Activated CD8-positive, alpha-beta memory T cell treated with anti-CD3 and anti-CD28 coated beads for 1 hour (primary cell): ENCODE measurements around the gene PABPN1L.

ENCODE experiments used
- DNase-seq, 2 donors: peaks; one replicate each; pipeline ENCODE4 v3.0.0-alpha.2; 2020; ENCODE audit warnings: low read depth in 1 of 2; ENCODE audit errors: extremely low read depth in 1 of 2

The PABPN1L gene

GRCh38 chr16:88884569-88885271, 18.3 kb upstream of the PABPN1L start:
- DNase-seq: no peak

DNA sequence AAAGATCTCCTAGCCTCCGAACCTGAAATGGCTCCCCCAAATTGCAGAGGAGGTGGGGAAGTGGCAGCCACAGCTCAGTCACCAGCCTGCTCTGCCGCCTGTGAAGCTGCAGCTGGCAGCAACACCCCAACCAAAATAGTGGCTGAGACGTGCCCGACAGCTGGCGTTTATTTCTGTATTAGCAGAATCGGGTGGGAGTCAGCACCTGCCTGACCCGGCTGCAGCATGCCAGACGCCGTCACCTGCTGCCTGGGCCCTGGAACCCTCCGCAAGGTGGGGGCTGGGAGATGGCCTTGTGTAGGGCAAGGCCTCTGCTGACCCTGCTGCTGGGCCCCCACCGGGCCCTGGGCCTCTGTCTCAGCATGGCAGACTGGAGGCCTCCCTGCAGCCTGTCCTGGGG, 17.5 kb upstream of the PABPN1L start:
- DNase-seq: no peak

DNA sequence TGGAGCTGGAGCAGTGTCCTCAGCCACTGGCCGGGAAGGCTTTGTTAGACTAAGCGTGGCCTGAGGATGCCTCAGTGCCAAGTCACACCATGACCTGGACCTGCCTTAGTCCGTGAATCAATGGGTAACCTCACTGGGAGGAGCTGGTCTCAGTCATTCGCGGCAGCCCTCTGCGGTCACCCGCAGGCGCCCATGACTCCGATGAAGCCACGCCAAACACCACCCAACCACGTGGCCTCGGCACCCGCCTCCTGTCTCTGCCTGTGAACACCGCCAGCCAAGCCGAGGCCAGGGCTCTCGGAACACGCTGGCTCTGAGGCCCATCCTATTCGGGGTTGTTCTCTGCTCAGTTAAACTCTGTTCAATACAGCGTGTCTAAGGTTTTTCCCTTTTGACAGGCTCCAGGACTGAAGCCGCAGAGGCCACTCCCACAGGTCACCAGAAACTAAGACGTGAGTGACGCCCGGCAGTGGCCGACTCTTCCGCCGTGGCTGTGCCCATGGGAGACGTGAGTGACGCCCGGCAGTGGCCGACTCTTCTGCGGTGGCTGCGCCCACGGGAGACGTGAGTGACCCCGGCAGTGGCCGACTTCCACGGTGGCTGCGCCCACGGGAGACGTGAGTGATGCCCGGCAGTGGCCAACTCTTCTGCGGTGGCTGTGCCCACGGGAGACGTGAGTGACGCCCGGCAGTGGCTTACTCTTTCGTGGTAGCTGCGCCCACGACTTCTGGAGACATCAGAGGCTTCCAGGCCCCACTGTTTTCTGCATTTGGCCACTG, 16.8 kb upstream of the PABPN1L start:
- no peak for DNase-seq

GRCh38 chr16:88882358-88883030, 16.0 kb upstream of the PABPN1L start:
- DNase-seq: no peak

GRCh38 chr16:88881675-88882357, 15.4 kb upstream of the PABPN1L start:
- DNase-seq: no peak

- DNase-seq: no peak
Observed at GRCh38 chr16:88881007-88881615, 14.7 kb upstream of the PABPN1L start.

GRCh38 chr16:88880226-88881006, 14.0 kb upstream of the PABPN1L start:
- DNase-seq: no peak

- DNase-seq: no peak
Observed at GRCh38 chr16:88879788-88880055, 13.3 kb upstream of the PABPN1L start.

- no peak for DNase-seq
Observed at GRCh38 chr16:88878967-88879787, 12.7 kb upstream of the PABPN1L start.

DNA sequence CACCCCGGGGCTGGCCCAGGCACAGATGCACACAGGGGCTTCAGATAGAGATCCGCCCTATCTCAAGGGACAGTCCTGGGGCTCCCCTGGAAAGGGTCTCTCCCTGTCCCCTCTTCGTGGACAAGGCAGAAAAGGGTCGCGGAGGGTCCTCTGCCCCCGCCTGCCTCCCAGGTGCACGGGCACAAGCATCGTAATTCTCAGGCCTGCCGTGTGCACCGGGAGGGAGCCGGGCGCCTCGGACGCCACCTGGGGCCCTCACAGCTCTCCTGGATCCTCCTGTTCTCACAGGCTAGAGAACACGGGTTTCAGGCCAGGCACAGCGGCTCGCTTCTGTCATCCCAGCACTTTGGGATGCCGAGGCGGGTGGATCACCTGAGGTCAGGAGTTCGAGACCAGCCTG, 11.9 kb upstream of the PABPN1L start:
- no peak for DNase-seq

- DNase-seq: no peak
Observed at GRCh38 chr16:88877564-88878289, 11.3 kb upstream of the PABPN1L start.

GRCh38 chr16:88876942-88877526, 10.6 kb upstream of the PABPN1L start:
- DNase-seq: no peak

DNA sequence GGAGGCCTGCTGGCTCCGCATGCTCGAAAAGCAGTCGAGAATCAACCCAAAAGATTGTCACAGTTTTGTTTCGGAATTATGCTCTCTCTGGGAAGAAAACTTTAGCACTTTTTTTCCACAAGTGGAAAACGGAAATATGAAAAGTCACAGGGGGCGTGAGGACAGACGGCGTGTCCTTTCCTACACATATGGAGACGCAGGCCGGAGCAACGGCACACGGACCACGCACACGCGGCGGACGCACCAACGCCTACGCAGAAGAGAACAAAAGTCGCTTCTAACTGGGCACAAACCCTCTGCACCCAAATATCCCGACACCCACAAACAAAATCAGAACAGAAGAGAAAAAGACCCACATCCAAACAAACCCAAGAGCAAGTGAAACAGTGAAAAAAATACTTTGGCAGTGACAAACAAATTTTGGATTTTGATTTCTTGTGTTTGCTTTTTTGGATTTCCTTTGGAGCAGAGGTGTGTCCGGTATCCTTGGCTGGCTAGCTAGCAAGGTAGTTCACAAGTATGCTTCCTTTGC, 9.3 kb upstream of the PABPN1L start:
- no peak for DNase-seq

- no peak for DNase-seq
Observed at GRCh38 chr16:88874938-88875599, 8.6 kb upstream of the PABPN1L start.

GRCh38 chr16:88872650-88873331, 6.3 kb upstream of the PABPN1L start:
- DNase-seq: no peak

- no peak for DNase-seq
Observed at GRCh38 chr16:88871730-88872416, 5.4 kb upstream of the PABPN1L start.

DNA sequence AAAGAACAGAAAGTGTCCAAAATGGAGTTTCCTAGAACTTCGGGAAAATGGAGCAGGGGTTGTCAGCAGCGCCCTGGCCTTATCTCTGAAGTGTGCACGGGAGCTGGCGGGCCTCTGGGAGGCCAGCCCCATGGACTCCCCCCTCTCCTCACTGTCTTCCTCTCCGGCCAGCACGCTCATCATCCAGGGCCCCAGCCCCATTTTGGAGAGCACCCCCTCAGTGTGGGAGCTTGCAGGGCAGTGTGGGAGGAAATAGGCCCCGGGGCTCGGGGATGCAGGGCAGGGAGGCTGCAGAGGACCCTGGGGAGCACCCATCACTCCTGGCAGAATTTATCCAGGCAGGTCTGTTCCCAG, 4.9 kb upstream of the PABPN1L start:
- no peak for DNase-seq
